GM12878 (cell line): ENCODE measurements around the gene KLHL25. TPM values are rescaled to one million over a fixed set of nuclear protein-coding genes. Genes with fewer than 3 reads are reported as not detected.

Source experiments
- ATAC-seq: fragments of 200-7000 bp; cut with Tn5 transposase; 3 replicates; pipeline ENCODE4 v1.9.1; 2020; ENCODE audit warnings: mild to moderate bottlenecking, moderate library complexity
- BruUV-seq: library from RNA; stranded (reverse); fragments of 400-500 nt; replicated peaks from 2 replicates; lab custom pipeline; 2021; lab: Mats Ljungman, UMichigan
- CTCF ChIA-PET: fragments of 300-600 bp; sonication (Branson Sonifier 250); formaldehyde crosslinking; extraction: SDS; loops from one replicate; lab custom pipeline; 2021; ENCODE audit warnings: inconsistent platforms; lab: Yijun Ruan, JAX
- POLR2A ChIA-PET: fragments of 350-600 bp; formaldehyde crosslinking; extraction: SDS; loops from one replicate; lab custom pipeline; 2021; ENCODE audit warnings: inconsistent platforms; lab: Charles Lee
- RAD21 ChIA-PET: fragments of 300-600 bp; sonication (Branson Sonifier 250); formaldehyde crosslinking; loops from one replicate; lab custom pipeline; 2023; ENCODE audit warnings: antibody characterized with exemption; ENCODE audit not compliant: unreplicated experiment; lab: Charles Lee
- SMC1A ChIA-PET: fragments of 300-600 bp; sonication (Branson Sonifier 250); formaldehyde crosslinking; loops from one replicate; lab custom pipeline; 2023; ENCODE audit not compliant: unreplicated experiment, uncharacterized antibody; lab: Charles Lee
- DNase-seq: peaks from one replicate; pipeline ENCODE4 v3.0.0-alpha.2; 2011; ENCODE audit warnings: low read depth, low spot score
- FAIRE-seq: peaks from 3 replicates; lab custom pipeline; 2011; peaks lifted over from hg19 to GRCh38; lab: Jason Lieb, UNC
- H2AFZ ChIP-seq: 2 replicates; pipeline ENCODE4 v1.6.0; 2011; ENCODE audit warnings: low read depth, low read length, control low read depth; ENCODE audit not compliant: control insufficient read depth
- H3K27ac ChIP-seq: 2 replicates; pipeline ENCODE4 v1.5.1; 2011; ENCODE audit warnings: control low read depth; ENCODE audit not compliant: control insufficient read depth, insufficient read depth
- H3K27me3 ChIP-seq, 2 experiments: replicated peaks in 1 of 2; 2 replicates each; pipeline versions ENCODE4 v1.6.0 to v1.6.1; 2011; ENCODE audit warnings: low read length in 1 of 2; ENCODE audit not compliant: control insufficient read depth in 2 of 2, insufficient read depth in 2 of 2
- H3K36me3 ChIP-seq, 2 experiments: 2 replicates each; pipeline ENCODE4 v1.5.1; 2011; ENCODE audit warnings: low read length in 1 of 2; ENCODE audit not compliant: control insufficient read depth in 2 of 2, insufficient read depth in 2 of 2
- H3K4me1 ChIP-seq: 2 replicates; pipeline ENCODE4 v1.6.1; 2011; ENCODE audit warnings: mild to moderate bottlenecking, low read length, moderate library complexity, mixed read lengths; ENCODE audit not compliant: control insufficient read depth, insufficient read depth
- H3K4me2 ChIP-seq: 2 replicates; pipeline ENCODE4 v1.6.0; 2011; ENCODE audit warnings: control low read depth; ENCODE audit not compliant: control insufficient read depth, insufficient read depth
- H3K4me3 ChIP-seq: fragments of 200-600 bp; sonication (generic); 2 replicates; pipeline ENCODE4 v1.5.1; 2016
- H3K79me2 ChIP-seq: 2 replicates; pipeline ENCODE4 v1.6.0; 2011; ENCODE audit warnings: low read length; ENCODE audit not compliant: control insufficient read depth, insufficient read depth
- H3K9ac ChIP-seq: 2 replicates; pipeline ENCODE4 v1.8.0; 2011; ENCODE audit warnings: low read length, control low read depth, mixed read lengths; ENCODE audit not compliant: control insufficient read depth, insufficient read depth
- H3K9me3 ChIP-seq: replicated peaks from 3 replicates; pipeline ENCODE4 v1.5.1; 2011; ENCODE audit warnings: mild to moderate bottlenecking, low read length; ENCODE audit not compliant: control insufficient read depth, insufficient read depth
- H4K20me1 ChIP-seq: 2 replicates; pipeline ENCODE4 v1.6.0; 2011; ENCODE audit not compliant: control insufficient read depth, insufficient read depth
- CBX5 ChIP-seq: sonication (generic); IDR thresholded peaks from 2 replicates; pipeline ENCODE4 v1.6.1; 2016; ENCODE audit warnings: low read depth, moderate library complexity, mild to moderate bottlenecking, inconsistent platforms
- FOXM1 ChIP-seq: IDR thresholded peaks from 2 replicates; pipeline ENCODE4 v1.6.1; 2012; ENCODE audit warnings: low read depth, mild to moderate bottlenecking, inconsistent platforms, low read length, moderate library complexity
- GATAD2B ChIP-seq: fragments of 450-650 bp; conservative IDR thresholded peaks from 2 replicates; pipeline ENCODE4 v1.6.1; 2017; ENCODE audit warnings: low read depth, mild to moderate bottlenecking, moderate library complexity
- IKZF2 ChIP-seq, 2 experiments: fragments of 450-650 bp; IDR thresholded peaks; 2 replicates each; pipeline ENCODE4 v1.6.1; 2017; ENCODE audit warnings: mild to moderate bottlenecking in 2 of 2, moderate library complexity in 2 of 2
- NFYB ChIP-seq: IDR thresholded peaks from 2 replicates; pipeline ENCODE4 v1.6.1; 2011; ENCODE audit warnings: low read depth, mild to moderate bottlenecking, low read length, improper control_type of control experiment, moderate library complexity; ENCODE audit not compliant: insufficient read depth
- RAD21 ChIP-seq: IDR thresholded peaks from 2 replicates; pipeline ENCODE4 v1.6.1; 2011; ENCODE audit warnings: mild to moderate bottlenecking, low read depth, low read length, moderate library complexity; ENCODE audit not compliant: insufficient read depth
- ZNF24 ChIP-seq: fragments of 450-650 bp; IDR thresholded peaks from 2 replicates; pipeline ENCODE4 v1.6.1; 2017; ENCODE audit warnings: antibody characterized with exemption, mild to moderate bottlenecking
- WGBS: methylation state at CpG from one replicate; pipeline ENCODE4 v1.1.6; 2016; ENCODE audit warnings: low lambda C conversion rate; ENCODE audit not compliant: insufficient replicate concordance, insufficient coverage; ENCODE audit errors: missing lambda C conversion rate; 5-methylcytosine and 5-hydroxymethylcytosine counted together
- in situ Hi-C: fragments of 300-500 bp; cut with MboI; formaldehyde crosslinking; loops from 9 replicates; pipeline ENCODE4 v1.14.3; 2018; ENCODE audit warnings: mixed read lengths
- intact Hi-C: fragments of 100-400 bp; cut with micrococcal nuclease; formaldehyde crosslinking; loops from one replicate; pipeline ENCODE4 v1.14.2; 2022; ENCODE audit not compliant: unreplicated experiment
- polyA plus RNA-seq, 11 experiments: library from polyadenylated mRNA; depleted of rRNA in 4 of 11; unstranded in 6 of 11; stranded (reverse) in 5 of 11; fragments of >200 nt; fragmentation: Nextera tagmentation in 4 of 11; fragmentation: Illumina TruSeq in 1 of 11; extraction: Ambion mirVana in 4 of 11; extraction: Trizol in 1 of 11; gene quantifications; 1 replicate in 1 of 11; 2 replicates in 10 of 11; pipeline versions ENCODE4 v1.2.1 to v1.2.3, GENCODE V29; 2011 to 2016; ENCODE audit warnings: inconsistent platforms in 2 of 11, missing spikeins in 2 of 11, low read depth in 1 of 11
- total RNA-seq, 4 experiments: library from RNA; depleted of rRNA in 3 of 4; stranded (reverse); fragments of >200 nt in 3 of 4; fragmentation: Illumina TruSeq in 1 of 4; extraction: Trizol in 1 of 4; gene quantifications; 2 replicates each; pipeline versions ENCODE4 v1.2.1 to v1.2.3, GENCODE V29; 2013 to 2021
- TF ChIP-seq, protein P1 (sequence below): fragments of 150-350 bp; IDR thresholded peaks from 2 replicates; pipeline ENCODE4 v1.6.1; 2016; ENCODE audit warnings: low read depth, low read length

Gene KLHL25
- total and polyA plus RNA-seq, 10 of the 15 experiments (the other 5 are each of a cell fraction or from before 2014, with no cell fraction given): 0.04 to 3.0 (median 2.1) TPM; not detected in 1

DNA sequence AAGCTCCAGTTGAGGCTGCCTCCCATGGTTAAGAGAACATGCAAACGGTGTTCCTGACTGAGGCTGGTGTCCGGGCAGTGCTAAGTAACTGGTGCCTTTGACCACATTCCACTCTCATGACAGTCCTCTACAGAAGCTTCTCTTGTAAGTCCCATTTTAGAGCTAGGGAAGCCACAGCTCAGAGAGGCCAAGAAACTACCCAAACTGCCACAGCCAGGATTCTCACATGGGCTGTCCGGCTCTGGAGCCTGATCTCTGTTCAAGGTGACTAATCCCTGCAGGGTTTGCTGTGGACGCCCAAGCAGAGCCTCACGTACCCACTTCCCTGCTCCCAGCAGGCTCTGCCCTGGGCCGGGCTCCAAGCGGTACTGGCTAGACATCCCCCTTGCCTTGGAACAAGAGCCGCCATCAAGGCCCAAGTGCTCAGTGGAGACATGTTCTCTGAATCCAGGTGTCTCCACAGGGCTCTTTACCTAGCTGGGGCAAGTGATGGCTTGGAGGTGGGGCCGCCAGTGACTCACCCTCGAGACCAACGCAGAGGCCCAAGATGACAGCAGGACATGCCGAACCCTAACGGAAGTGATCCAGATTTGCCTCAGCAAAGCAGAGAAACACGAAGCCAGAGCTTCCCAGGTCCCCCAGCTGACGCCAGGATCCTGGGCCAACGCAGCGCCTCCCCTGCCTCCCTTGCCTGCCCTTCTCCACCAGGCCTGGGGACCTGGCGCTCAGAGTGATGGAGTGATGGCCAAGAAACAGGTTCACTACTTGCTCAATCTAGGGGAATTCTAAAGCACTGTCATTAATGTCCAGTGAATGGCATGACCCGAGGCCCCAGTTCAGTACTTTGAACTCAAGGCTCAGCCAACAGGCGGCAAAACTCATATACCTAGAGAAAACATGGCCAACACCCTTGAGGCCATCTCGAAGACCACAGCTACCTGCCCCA is 24.4 kb downstream of the KLHL25 start (continued):
- TF ChIP-seq, protein P1, sequence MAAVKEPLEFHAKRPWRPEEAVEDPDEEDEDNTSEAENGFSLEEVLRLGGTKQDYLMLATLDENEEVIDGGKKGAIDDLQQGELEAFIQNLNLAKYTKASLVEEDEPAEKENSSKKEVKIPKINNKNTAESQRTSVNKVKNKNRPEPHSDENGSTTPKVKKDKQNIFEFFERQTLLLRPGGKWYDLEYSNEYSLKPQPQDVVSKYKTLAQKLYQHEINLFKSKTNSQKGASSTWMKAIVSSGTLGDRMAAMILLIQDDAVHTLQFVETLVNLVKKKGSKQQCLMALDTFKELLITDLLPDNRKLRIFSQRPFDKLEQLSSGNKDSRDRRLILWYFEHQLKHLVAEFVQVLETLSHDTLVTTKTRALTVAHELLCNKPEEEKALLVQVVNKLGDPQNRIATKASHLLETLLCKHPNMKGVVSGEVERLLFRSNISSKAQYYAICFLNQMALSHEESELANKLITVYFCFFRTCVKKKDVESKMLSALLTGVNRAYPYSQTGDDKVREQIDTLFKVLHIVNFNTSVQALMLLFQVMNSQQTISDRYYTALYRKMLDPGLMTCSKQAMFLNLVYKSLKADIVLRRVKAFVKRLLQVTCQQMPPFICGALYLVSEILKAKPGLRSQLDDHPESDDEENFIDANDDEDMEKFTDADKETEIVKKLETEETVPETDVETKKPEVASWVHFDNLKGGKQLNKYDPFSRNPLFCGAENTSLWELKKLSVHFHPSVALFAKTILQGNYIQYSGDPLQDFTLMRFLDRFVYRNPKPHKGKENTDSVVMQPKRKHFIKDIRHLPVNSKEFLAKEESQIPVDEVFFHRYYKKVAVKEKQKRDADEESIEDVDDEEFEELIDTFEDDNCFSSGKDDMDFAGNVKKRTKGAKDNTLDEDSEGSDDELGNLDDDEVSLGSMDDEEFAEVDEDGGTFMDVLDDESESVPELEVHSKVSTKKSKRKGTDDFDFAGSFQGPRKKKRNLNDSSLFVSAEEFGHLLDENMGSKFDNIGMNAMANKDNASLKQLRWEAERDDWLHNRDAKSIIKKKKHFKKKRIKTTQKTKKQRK: no peak

DNA sequence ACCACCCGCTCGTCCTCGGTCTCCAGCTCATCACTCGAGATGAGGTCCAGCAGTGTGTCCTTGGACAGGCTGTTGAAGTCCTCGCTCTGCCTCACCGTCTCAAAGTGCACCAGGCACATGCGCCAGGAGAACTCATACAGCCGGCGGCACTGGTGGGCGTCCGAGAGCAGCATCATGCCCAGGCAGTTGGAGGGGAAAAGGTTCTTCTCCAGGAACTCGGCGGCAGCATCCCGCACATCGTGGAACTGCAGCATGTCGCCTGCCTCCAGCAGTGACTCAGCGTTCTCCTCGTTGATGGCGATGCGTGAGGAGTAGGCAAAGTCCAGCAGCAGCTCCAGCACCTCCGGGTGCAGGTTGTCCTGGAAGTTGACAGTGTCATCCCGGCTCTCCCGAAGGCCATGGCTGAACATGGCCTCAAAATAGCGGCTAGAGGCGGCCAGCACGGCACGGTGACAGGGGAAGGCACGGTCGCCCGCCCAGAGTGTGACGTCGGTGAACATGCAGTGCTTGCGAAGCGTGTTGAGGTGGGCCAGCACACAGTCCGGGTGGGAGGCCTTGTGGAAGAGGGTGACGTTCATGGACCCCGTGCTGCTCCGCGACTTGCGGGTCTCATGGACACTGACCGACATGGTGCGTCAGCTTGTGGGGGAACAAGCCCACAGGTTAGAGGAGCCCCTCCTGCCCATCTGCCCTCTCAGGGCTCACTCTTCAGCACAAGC is 25.4 kb downstream of the KLHL25 start:
- no TSS peak for BruUV-seq
- Histone ChIP-seq H3K27ac (no peak overlapping the region), H3K4me3 (no peak overlapping the region), H3K36me3 (no peaks in the 10 kb centered on the region; a peak in 1 of 4 replicates), H2AFZ (no peak overlapping the region), H3K4me2 (no peak overlapping the region), H3K9ac (no peak overlapping the region), H3K79me2 (no peaks in the 10 kb centered on the region), H3K27me3 (no peaks in the 10 kb centered on the region), H3K4me1 (no peaks in the 10 kb centered on the region), H3K9me3 (no peaks in the 10 kb centered on the region; the same call in 2 of the 3 replicates), H4K20me1 (no peaks in the 10 kb centered on the region)
- in situ Hi-C loops (no loop called here), intact Hi-C loops (no loop called here)
- 96% methylated on average over 36 of the region's 42 CpGs for WGBS
- TF ChIP-seq RAD21: no peak
- no peak for TF ChIP-seq IKZF2 (IDR thresholded peaks at IDR 0.05)
- TF ChIP-seq FOXM1: no peak
- TF ChIP-seq GATAD2B: no peak
- no peak for TF ChIP-seq ZNF24
- no peak for TF ChIP-seq CBX5
- TF ChIP-seq NFYB: no peak
- FAIRE-seq: no peak
- ChIA-PET CTCF (no interaction called here), POLR2A (no interaction called here), RAD21 (no interaction called here), SMC1A (interaction anchor here (0.6 kb wide), 1 partner anchor 9 kb away, joined by 3 read pairs; no protein-coding TSS in a partner anchor)
- no peak for DNase-seq
- no peak for ATAC-seq
